ENCODE data around the gene ZSCAN5C. TPM values are rescaled to one million over a fixed set of nuclear protein-coding genes. Genes with fewer than 3 reads are reported as not detected.

The ZSCAN5C gene
- total RNA-seq, 2 donors from 2014 or later = not detected

DNA sequence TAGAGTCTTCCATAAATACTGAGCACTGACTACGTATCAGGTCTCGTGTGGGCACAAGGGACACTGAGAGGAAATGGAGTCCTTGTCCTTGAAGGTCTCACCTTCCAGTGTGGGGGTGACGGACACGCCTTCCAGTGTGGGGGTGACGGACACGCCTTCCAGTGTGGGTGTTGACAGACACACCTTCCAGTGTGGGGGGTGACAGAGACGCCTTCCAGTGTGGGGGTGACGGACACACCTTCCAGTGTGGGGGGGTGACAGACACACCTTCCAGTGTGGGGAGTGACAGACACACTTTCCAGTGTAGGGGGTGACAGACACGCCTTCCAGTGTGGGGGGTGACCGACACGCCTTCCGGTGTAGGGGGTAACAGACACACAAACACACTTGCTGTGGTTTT lies 56.2 kb downstream of the ZSCAN5C start:
- H3K9me3 ChIP-seq (ENCODE audit: control insufficient read depth, low read length, poor library complexity, severe bottlenecking) = no peaks in the 10 kb centered on the region
- Mint-ChIP-seq H3K27ac (no peak overlapping the region), H3K36me3 (ENCODE audit: low read depth) (no peaks in the 10 kb centered on the region), H3K4me1 (peaks cover 7% of the 10 kb centered on the region), H3K4me3 (no peak overlapping the region), H3K27me3 (no peaks in the 10 kb centered on the region)
- no peak for ATAC-seq
- DNase-seq = no peak

Other genes with a start within 250 kb of the ZSCAN5C start
- not detected for gene NLRP5, start 215.5 kb upstream of the ZSCAN5C start, total RNA-seq
- 10 to 100 TPM; 17.2 to 22.2 TPM for gene ZNF787, start 81.0 kb upstream of the ZSCAN5C start, total RNA-seq
- 10 to 100 TPM; 12.3 to 16.7 TPM for gene ZNF444, start 61.0 kb upstream of the ZSCAN5C start, total RNA-seq
- gene GALP, start 26.3 kb upstream of the ZSCAN5C start, total RNA-seq = not detected
- gene ZSCAN5B, start 4.5 kb upstream of the ZSCAN5C start, total RNA-seq = not detected
- gene EDDM13, start 70.5 kb downstream of the ZSCAN5C start, total RNA-seq = not detected
- 10 to 100 TPM in 1 of 2 donors, 1 to 10 TPM in 1; 9.1 to 11.1 TPM for gene ZSCAN5A, start 112.6 kb downstream of the ZSCAN5C start, total RNA-seq
- gene ZNF582, start 191.3 kb downstream of the ZSCAN5C start, total RNA-seq = 1 to 10 TPM; 3.2 to 3.9 TPM
- gene ZNF583, start 202.1 kb downstream of the ZSCAN5C start, total RNA-seq = 1 to 10 TPM; 1.7 to 2.7 TPM

Measured in T-helper 17 cell (primary cell).